T-cell (primary cell): ENCODE data around the gene SLC6A6. TPM values are rescaled to one million over a fixed set of nuclear protein-coding genes. Genes with fewer than 3 reads are reported as not detected.

Source experiments
- ATAC-seq, 4 experiments: fragments of 200-7000 bp in 3 of 4; fragments of 150-1000 bp in 1 of 4; cut with Tn5 transposase; replicated peaks in 1 of 4; 1 replicate in 3 of 4; 2 replicates in 1 of 4; pipeline ENCODE4 v1.10.0; 2021; ENCODE audit warnings: moderate library complexity in 3 of 4, mild to moderate bottlenecking in 2 of 4, moderate number of reproducible peaks in 1 of 4
- CTCF ChIA-PET, 2 donors: fragments of 300-600 bp; sonication (Branson Sonifier 250); formaldehyde crosslinking; loops; one replicate each; lab custom pipeline; 2022; ENCODE audit warnings: antibody characterized with exemption in 2 of 2; lab: Charles Lee
- POLR2A ChIA-PET, 2 donors: fragments of 300-600 bp; sonication (Branson Sonifier 250); formaldehyde crosslinking; loops; one replicate each; lab custom pipeline; 2022; ENCODE audit warnings: antibody characterized with exemption in 2 of 2; lab: Charles Lee
- DNase-seq, 35 experiments: peaks; one replicate each; pipeline versions ENCODE4 v3.0.0 to v3.0.0-alpha.2; 2013 to 2023
- H3K27ac ChIP-seq: one replicate; pipeline ENCODE4 v1.5.1; 2013; ENCODE audit warnings: low read length
- H3K27me3 ChIP-seq, 2 experiments: replicated peaks in 1 of 2; 1 replicate in 1 of 2; 2 replicates in 1 of 2; pipeline versions ENCODE4 v1.6.1 to v1.7.0; 2013; ENCODE audit warnings: low read length in 1 of 2, mixed read lengths in 1 of 2; ENCODE audit not compliant: control insufficient read depth in 2 of 2, insufficient read depth in 2 of 2; ENCODE audit errors: extremely low read depth in 1 of 2
- H3K36me3 ChIP-seq, 2 donors: 1 replicate in 1 of 2; 2 replicates in 1 of 2; pipeline versions ENCODE4 v1.6.1 to v1.7.0; 2013; ENCODE audit warnings: low read length in 1 of 2; ENCODE audit not compliant: control insufficient read depth in 2 of 2, insufficient read depth in 1 of 2; ENCODE audit errors: extremely low read depth in 1 of 2
- H3K4me1 ChIP-seq, 2 experiments: 1 replicate in 1 of 2; 2 replicates in 1 of 2; pipeline versions ENCODE4 v1.6.1 to v1.7.0; 2013; ENCODE audit warnings: low read length in 2 of 2, mixed read lengths in 1 of 2; ENCODE audit not compliant: insufficient read depth in 2 of 2, control insufficient read depth in 1 of 2; ENCODE audit errors: extremely low read depth in 1 of 2
- H3K4me3 ChIP-seq, 2 donors: 1 replicate in 1 of 2; 2 replicates in 1 of 2; pipeline versions ENCODE4 v1.5.1 to v1.7.0; 2013; ENCODE audit warnings: mild to moderate bottlenecking in 2 of 2, low read length in 1 of 2, moderate library complexity in 1 of 2; ENCODE audit not compliant: control insufficient read depth in 1 of 2; ENCODE audit errors: extremely low read depth in 1 of 2
- H3K9me3 ChIP-seq: 2 replicates; pipeline ENCODE4 v1.7.0; 2013
- H3K27ac Mint-ChIP-seq, 2 donors: one replicate each; pipeline ENCODE4 v1.8.0; 2020 to 2021; ENCODE audit warnings: mild to moderate bottlenecking in 2 of 2, mixed read lengths in 2 of 2
- H3K27me3 Mint-ChIP-seq, 2 donors: one replicate each; pipeline ENCODE4 v1.8.0; 2021 to 2022; ENCODE audit warnings: mixed read lengths in 2 of 2
- H3K36me3 Mint-ChIP-seq: one replicate; pipeline ENCODE4 v1.8.0; 2021; ENCODE audit warnings: mixed read lengths
- H3K4me1 Mint-ChIP-seq, 3 donors: one replicate each; pipeline ENCODE4 v1.8.0; 2020 to 2022; ENCODE audit warnings: mixed read lengths in 3 of 3, mild to moderate bottlenecking in 1 of 3
- H3K4me3 Mint-ChIP-seq, 3 donors: one replicate each; pipeline ENCODE4 v1.8.0; 2020 to 2022; ENCODE audit warnings: mild to moderate bottlenecking in 3 of 3, mixed read lengths in 3 of 3, moderate library complexity in 3 of 3
- H3K9me3 Mint-ChIP-seq, 3 donors: one replicate each; pipeline ENCODE4 v1.8.0; 2020 to 2022; ENCODE audit warnings: mixed read lengths in 3 of 3
- WGBS: methylation state at CpG from one replicate; pipeline ENCODE4 v1.1.5; 2013; ENCODE audit warnings: missing lambda C conversion rate; ENCODE audit not compliant: insufficient coverage; 5-methylcytosine and 5-hydroxymethylcytosine counted together
- total RNA-seq, 35 experiments: library from RNA in 6 of 35; stranded (reverse) in 6 of 35; fragments of 120-200 nt in 1 of 35; gene quantifications; one replicate each; pipeline versions ENCODE4 v1.2.1 to v1.2.4 and lab custom pipeline; 2013 to 2026

SLC6A6 gene
- total RNA-seq, 5 donors from 2014 or later (not counting 1 experiment from before 2014, with no cell fraction given), result 49.3 to 72.5 (median 63.6) TPM

DNA sequence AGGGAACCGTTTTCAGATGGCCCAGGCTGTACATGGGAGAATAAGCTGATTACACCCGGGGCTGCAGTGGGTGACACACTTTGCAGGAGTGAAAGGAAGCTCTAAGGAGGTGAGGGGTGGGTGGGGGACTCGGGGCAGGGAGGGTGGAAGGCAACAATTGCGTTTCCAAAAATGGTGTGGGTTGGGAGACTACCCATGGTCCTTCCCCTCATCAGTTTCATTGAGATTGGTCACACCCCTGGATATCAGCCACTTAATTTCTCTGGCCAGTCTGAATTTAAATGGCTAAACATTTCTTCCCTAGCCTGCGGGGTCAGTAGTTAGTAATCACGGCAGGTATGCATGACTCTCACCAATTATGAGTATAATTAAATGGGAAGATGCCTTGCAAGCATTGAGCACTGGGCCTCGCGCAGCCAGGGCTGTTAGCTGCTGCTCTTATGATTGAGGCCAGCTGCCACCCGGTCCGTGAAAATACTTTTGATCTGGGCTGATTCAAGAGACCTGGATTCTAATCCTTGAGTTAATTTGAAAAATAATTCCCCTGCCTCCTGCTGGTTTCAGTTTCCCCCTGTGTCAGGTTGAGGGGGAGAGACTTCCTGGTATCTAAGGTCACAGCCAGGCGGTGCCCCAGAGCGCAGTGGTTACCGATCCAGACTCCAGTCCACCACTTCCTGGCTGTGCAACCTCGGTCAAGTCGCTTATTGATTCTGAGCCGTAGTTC lies 23.3 kb downstream of the SLC6A6 start:
- Mint-ChIP-seq H3K9me3 (no peaks in the 10 kb centered on the region), H3K4me3 (peak overlapping the region; percentile 59 to 74 (median 63)), H3K4me1 (peaks cover 83 to 97% (median 96%) of the 10 kb centered on the region in 3 donors), H3K36me3 (no peaks in the 10 kb centered on the region), H3K27ac (peak overlapping the region; percentile 99), H3K27me3 (no peaks in the 10 kb centered on the region)
- H3K36me3 ChIP-seq, result no peaks in the 10 kb centered on the region
- peak overlapping the region; percentile 97 for H3K27ac ChIP-seq
- ChIA-PET CTCF (interaction anchor here in 1 of 2 donors (0.6 to 1.8 kb wide), 3 partner anchors 8 to 89 kb away, joined by 3 to 6 read pairs (median 3); no protein-coding TSS in a partner anchor), POLR2A (interaction anchor here in 1 of 2 donors (0.6 to 1.1 kb wide), 3 partner anchors 8 to 250 kb away, joined by 3 to 7 read pairs (median 3); partner anchors contain the start of gene LSM3)
- peak in 30 of 35 experiments; percentile 16 to 75 (median 38) for DNase-seq
- peak; percentile 61 to 78 (median 75) for ATAC-seq
- H3K4me3 ChIP-seq, result no peak overlapping the region
- 60% methylated on average over 1 of the region's 16 CpGs for WGBS
- no peaks in the 10 kb centered on the region for H3K27me3 ChIP-seq
- H3K4me1 ChIP-seq, result peaks cover 20 to 92% of the 10 kb centered on the region in 2 experiments
- no peaks in the 10 kb centered on the region for H3K9me3 ChIP-seq

DNA sequence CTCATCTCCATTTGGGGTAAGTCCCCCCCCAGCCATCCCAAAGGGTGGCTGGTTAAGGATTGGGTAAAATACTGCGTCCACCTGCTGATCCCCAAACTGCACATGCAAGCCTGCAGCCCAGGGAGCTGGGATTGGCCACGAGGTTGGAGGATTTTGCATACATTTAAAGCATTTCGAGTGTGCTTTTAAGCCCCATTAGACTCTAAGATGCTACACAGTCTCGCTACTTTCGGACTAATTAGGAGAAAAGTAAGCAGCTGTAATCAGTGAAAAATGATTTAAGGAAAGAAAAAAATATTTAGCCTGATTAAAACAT lies 23.9 kb downstream of the SLC6A6 start:
- H3K4me3 ChIP-seq, result no peak overlapping the region
- no peaks in the 10 kb centered on the region for H3K27me3 Mint-ChIP-seq
- no peaks in the 10 kb centered on the region for H3K27me3 ChIP-seq
- DNase-seq (no peak), ATAC-seq (peak in 2 of 4 experiments; percentile 4 to 23)
- H3K27ac ChIP-seq, result peak overlapping the region; percentile 97
- ChIA-PET CTCF (interaction anchor here in 1 of 2 donors (0.7 kb wide), 1 partner anchor 41 kb away, joined by 3 read pairs; no protein-coding TSS in a partner anchor), POLR2A (interaction anchor here in 1 of 2 donors (0.6 to 0.9 kb wide), 2 partner anchors 247 to 250 kb away, joined by 3 read pairs; partner anchors contain the start of gene LSM3)
- peak overlapping the region; percentile 99 for H3K27ac Mint-ChIP-seq
- H3K36me3 Mint-ChIP-seq, result no peaks in the 10 kb centered on the region
- H3K36me3 ChIP-seq, result no peaks in the 10 kb centered on the region
- H3K9me3 Mint-ChIP-seq, result no peaks in the 10 kb centered on the region
- peaks cover 88 to 99% (median 97%) of the 10 kb centered on the region in 3 donors for H3K4me1 Mint-ChIP-seq
- WGBS, result 52% methylated on average over 2 of the region's 5 CpGs
- no peaks in the 10 kb centered on the region for H3K9me3 ChIP-seq
- peaks cover 25 to 97% of the 10 kb centered on the region in 2 experiments for H3K4me1 ChIP-seq
- H3K4me3 Mint-ChIP-seq, result peak overlapping the region; percentile 59 to 74 (median 63)

DNA sequence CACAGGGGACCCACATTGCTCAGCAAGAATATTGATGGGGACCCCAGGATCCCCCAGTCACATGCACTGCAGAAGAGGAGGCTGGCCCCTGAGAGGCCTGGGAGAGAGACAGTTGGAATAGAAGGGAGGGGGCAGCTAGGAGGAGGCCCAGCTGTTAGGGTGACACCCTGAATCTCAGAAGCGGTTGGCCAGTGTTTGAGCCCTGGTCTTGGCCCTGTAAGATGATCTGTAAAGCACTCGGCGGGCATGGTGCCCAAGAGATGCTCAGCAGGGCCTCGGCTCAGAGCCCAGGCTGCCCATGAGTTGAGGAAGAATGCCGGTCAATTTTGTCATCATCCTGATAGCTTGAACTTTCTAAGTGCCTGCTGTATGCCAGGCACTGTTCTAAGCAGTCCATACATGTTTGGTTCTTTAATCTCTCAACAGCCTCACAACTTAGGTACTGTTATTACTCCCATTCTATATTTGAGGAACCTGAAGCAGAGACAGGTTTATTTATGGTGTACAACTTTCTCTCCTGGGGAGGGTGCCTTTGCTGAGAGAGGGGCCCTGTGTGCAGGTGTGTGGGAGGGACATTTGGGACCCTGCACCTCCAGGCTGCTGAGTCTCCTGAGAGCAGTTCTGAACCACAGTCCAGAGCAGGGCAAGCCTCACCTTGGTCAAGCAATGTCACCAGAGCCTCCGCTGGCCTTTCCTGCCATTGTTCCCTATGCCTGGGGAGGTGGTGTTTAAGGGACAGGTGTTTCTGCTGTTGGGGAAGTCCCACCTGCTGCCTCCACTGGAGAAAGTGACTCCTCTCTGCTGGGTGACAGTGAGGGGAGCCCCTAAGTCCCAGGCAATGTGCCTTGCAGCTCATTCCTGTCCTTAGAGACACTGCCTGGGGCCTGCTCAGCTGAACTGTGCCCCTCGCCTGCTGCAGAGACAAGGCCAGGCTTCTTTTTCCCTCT lies 26.0 kb downstream of the SLC6A6 start:
- H3K4me1 ChIP-seq, result peaks cover 37 to 100% of the 10 kb centered on the region in 2 experiments
- H3K4me3 Mint-ChIP-seq, result peak overlapping the region in 1 of 3 donors; percentile 6
- H3K27ac ChIP-seq, result peak overlapping the region; percentile 97
- ATAC-seq (no peak), DNase-seq (peak in 1 of 35 experiments; percentile 28)
- CTCF ChIA-PET, result no interaction called here
- H3K9me3 Mint-ChIP-seq, result no peaks in the 10 kb centered on the region
- H3K4me3 ChIP-seq, result no peak overlapping the region
- H3K36me3 Mint-ChIP-seq, result no peaks in the 10 kb centered on the region
- H3K4me1 Mint-ChIP-seq, result peaks cover 93 to 100% (median 100%) of the 10 kb centered on the region in 3 donors
- WGBS, result 92% methylated on average over 5 of the region's 7 CpGs
- no peaks in the 10 kb centered on the region for H3K27me3 ChIP-seq
- H3K27ac Mint-ChIP-seq, result peak overlapping the region; percentile 99
- H3K9me3 ChIP-seq, result no peaks in the 10 kb centered on the region
- POLR2A ChIA-PET, result no interaction called here
- no peaks in the 10 kb centered on the region for H3K27me3 Mint-ChIP-seq
- H3K36me3 ChIP-seq, result no peaks in the 10 kb centered on the region

DNA sequence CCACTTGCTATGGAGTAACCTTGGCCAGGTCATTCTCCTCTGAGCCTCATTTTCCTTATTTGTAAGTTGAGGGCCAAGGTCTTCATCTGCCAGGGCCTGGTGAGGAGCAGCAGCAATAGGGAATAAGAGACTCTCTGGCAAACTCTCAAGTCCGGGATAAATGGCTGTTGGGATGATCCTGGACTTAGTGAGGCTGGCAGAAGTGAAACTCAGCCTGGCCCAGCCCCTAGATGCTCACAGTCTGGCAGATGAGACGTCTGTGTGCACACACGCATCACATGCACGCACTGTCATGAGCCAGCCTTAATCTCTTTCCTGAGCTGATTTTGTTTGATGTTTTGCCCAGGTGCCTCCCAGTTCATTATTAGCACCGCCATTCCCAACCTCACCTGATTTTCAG lies 26.8 kb downstream of the SLC6A6 start:
- Histone ChIP-seq H3K27me3 (no peaks in the 10 kb centered on the region), H3K4me3 (no peak overlapping the region), H3K9me3 (no peaks in the 10 kb centered on the region), H3K4me1 (peaks cover 37 to 100% of the 10 kb centered on the region in 2 experiments), H3K36me3 (no peaks in the 10 kb centered on the region), H3K27ac (peak overlapping the region; percentile 97)
- Mint-ChIP-seq H3K4me3 (peak overlapping the region in 1 of 3 donors; percentile 22), H3K36me3 (no peaks in the 10 kb centered on the region), H3K27me3 (no peaks in the 10 kb centered on the region), H3K9me3 (no peaks in the 10 kb centered on the region), H3K27ac (peak overlapping the region; percentile 99), H3K4me1 (peaks cover 87 to 99% (median 99%) of the 10 kb centered on the region in 3 donors)
- ATAC-seq (no peak), DNase-seq (peak in 3 of 35 experiments; percentile 20 to 42 (median 28))
- CTCF ChIA-PET, result no interaction called here
- WGBS, result 82% methylated on average over 4 of the region's 5 CpGs
- POLR2A ChIA-PET, result interaction anchor here in 1 of 2 donors (0.6 kb wide), 1 partner anchor 27 kb away, joined by 3 read pairs; the partner anchor contains the start of gene SLC6A6

DNA sequence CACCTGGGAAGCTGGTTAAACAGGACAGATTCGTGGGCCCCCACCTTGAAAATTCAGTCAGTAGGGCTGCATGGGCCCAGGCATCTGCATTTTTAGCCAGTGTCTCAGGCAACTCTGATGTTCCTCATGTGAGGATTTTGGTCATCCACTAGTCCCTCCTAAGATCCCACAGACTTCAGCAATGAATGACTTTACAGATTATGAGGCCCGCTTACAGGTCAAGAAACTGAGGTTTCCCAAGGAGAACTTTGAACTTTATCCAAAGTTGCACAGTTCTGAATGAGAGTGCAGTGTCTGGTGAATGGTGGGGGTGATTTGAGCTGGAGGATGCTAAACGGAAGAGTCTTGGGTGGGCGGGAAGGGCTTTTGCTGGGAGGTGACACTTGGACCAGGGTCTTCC lies 27.2 kb downstream of the SLC6A6 start:
- Histone ChIP-seq H3K4me1 (peaks cover 36 to 100% of the 10 kb centered on the region in 2 experiments), H3K27me3 (no peaks in the 10 kb centered on the region), H3K27ac (peak overlapping the region; percentile 97), H3K9me3 (no peaks in the 10 kb centered on the region), H3K36me3 (no peaks in the 10 kb centered on the region), H3K4me3 (no peak overlapping the region)
- Mint-ChIP-seq H3K27ac (peak overlapping the region; percentile 99), H3K4me1 (peaks cover 87 to 99% (median 99%) of the 10 kb centered on the region in 3 donors), H3K4me3 (peak overlapping the region in 1 of 3 donors; percentile 22), H3K27me3 (no peaks in the 10 kb centered on the region), H3K9me3 (no peaks in the 10 kb centered on the region), H3K36me3 (no peaks in the 10 kb centered on the region)
- WGBS, result 89% methylated on average over 1 of the region's 4 CpGs
- DNase-seq (no peak), ATAC-seq (no peak)
- ChIA-PET POLR2A (interaction anchor here in 1 of 2 donors (0.6 kb wide), 1 partner anchor 27 kb away, joined by 3 read pairs; the partner anchor contains the start of gene SLC6A6), CTCF (interaction anchor here in 1 of 2 donors (2.9 kb wide), 1 partner anchor 27 kb away, joined by 19 read pairs; the partner anchor contains the start of gene SLC6A6)
